H7 (cell line): ENCODE results near the gene SOS2. TPM values are rescaled to one million over a fixed set of nuclear protein-coding genes. Genes with fewer than 3 reads are reported as not detected.

Source experiments
- DNase-seq: peaks from one replicate; pipeline ENCODE4 v3.0.0; 2012
- H3K27me3 ChIP-seq: 2 replicates; pipeline ENCODE4 v1.6.0; 2011; ENCODE audit warnings: mild to moderate bottlenecking, low read length; ENCODE audit not compliant: control insufficient read depth, insufficient read depth
- H3K36me3 ChIP-seq: replicated peaks from 2 replicates; pipeline ENCODE4 v1.5.1; 2011; ENCODE audit warnings: low read length; ENCODE audit not compliant: control insufficient read depth, insufficient read depth
- H3K4me3 ChIP-seq: 2 replicates; pipeline ENCODE4 v1.5.1; 2011; ENCODE audit warnings: low read depth, mild to moderate bottlenecking, control low read depth, low read length, moderate library complexity; ENCODE audit not compliant: insufficient read depth
- total RNA-seq: library from RNA; depleted of rRNA; stranded (reverse); fragments of >200 nt; shearing (Covaris generic); gene quantifications from 2 replicates; pipeline ENCODE4 v1.2.3, GENCODE V29; 2014; rRNA removed

The SOS2 gene
- total RNA-seq: 12.9 and 16.1 TPM in 2 replicates

- Histone ChIP-seq H3K36me3 (no peaks in the 10 kb centered on the region), H3K4me3 (peak within 1 kb of the TSS; percentile 72)
- DNase-seq: peak; percentile 95
Observed at GRCh38 chr14:50231475-50232275, at the start of gene SOS2. Gene SOS2 (minus strand): TSS chr14:50231578. CDS start chr14:50231283, 295 bp downstream.

GRCh38 chr14:50272498-50272897, 41.1 kb upstream of the SOS2 start:
- DNase-seq: no peak
- no peak overlapping the region for H3K4me3 ChIP-seq
- no peaks in the 10 kb centered on the region for H3K27me3 ChIP-seq
- H3K36me3 ChIP-seq: no peaks in the 10 kb centered on the region; the same call in 1 of the 2 replicates

More at GRCh38 chr14:50231475-50232275, at the start of gene SOS2:
- no peaks in the 10 kb centered on the region for H3K27me3 ChIP-seq

GRCh38 chr14:50270932-50271331, 39.6 kb upstream of the SOS2 start:
- Histone ChIP-seq H3K27me3 (no peaks in the 10 kb centered on the region), H3K36me3 (no peaks in the 10 kb centered on the region; the same call in 1 of the 2 replicates), H3K4me3 (no peak overlapping the region)
- DNase-seq: no peak

- Histone ChIP-seq H3K27me3 (no peaks in the 10 kb centered on the region), H3K36me3 (peaks cover 3% of the 10 kb centered on the region; the same call in 1 of the 2 replicates), H3K4me3 (no peak overlapping the region)
- DNase-seq: no peak
Observed at GRCh38 chr14:50265029-50265428, 33.7 kb upstream of the SOS2 start.

GRCh38 chr14:50263321-50263720, 31.9 kb upstream of the SOS2 start:
- Histone ChIP-seq H3K27me3 (no peaks in the 10 kb centered on the region), H3K36me3 (peaks cover 3% of the 10 kb centered on the region; the same call in 1 of the 2 replicates), H3K4me3 (no peak overlapping the region)
- DNase-seq: no peak

- no peak for DNase-seq
- Histone ChIP-seq H3K27me3 (no peaks in the 10 kb centered on the region), H3K4me3 (no peak overlapping the region)
Observed at GRCh38 chr14:50262865-50263264, 31.5 kb upstream of the SOS2 start.

GRCh38 chr14:50260511-50260910, 29.1 kb upstream of the SOS2 start:
- H3K27me3 ChIP-seq: no peaks in the 10 kb centered on the region
- peak; percentile 18 for DNase-seq
- no peak overlapping the region for H3K4me3 ChIP-seq
- peaks cover 3% of the 10 kb centered on the region; the same call in 1 of the 2 replicates for H3K36me3 ChIP-seq

More at GRCh38 chr14:50262865-50263264, 31.5 kb upstream of the SOS2 start:
- H3K36me3 ChIP-seq: peaks cover 3% of the 10 kb centered on the region; the same call in 1 of the 2 replicates

- H3K4me3 ChIP-seq: no peak overlapping the region
- no peak for DNase-seq
Observed at GRCh38 chr14:50260072-50260471, 28.7 kb upstream of the SOS2 start.

GRCh38 chr14:50257732-50258131, 26.4 kb upstream of the SOS2 start:
- DNase-seq: no peak
- no peaks in the 10 kb centered on the region; the same call in 1 of the 2 replicates for H3K36me3 ChIP-seq
- no peak overlapping the region for H3K4me3 ChIP-seq
- no peaks in the 10 kb centered on the region for H3K27me3 ChIP-seq

More at GRCh38 chr14:50260072-50260471, 28.7 kb upstream of the SOS2 start:
- peaks cover 2% of the 10 kb centered on the region; the same call in 1 of the 2 replicates for H3K36me3 ChIP-seq
- no peaks in the 10 kb centered on the region for H3K27me3 ChIP-seq

GRCh38 chr14:50254248-50254647, 22.9 kb upstream of the SOS2 start:
- Histone ChIP-seq H3K4me3 (no peak overlapping the region), H3K27me3 (no peaks in the 10 kb centered on the region), H3K36me3 (no peaks in the 10 kb centered on the region; the same call in 1 of the 2 replicates)
- DNase-seq: no peak

GRCh38 chr14:50249136-50249775, 17.9 kb upstream of the SOS2 start:
- H3K27me3 ChIP-seq: no peaks in the 10 kb centered on the region
- DNase-seq: no peak
- no peak overlapping the region for H3K4me3 ChIP-seq
- no peaks in the 10 kb centered on the region; the same call in none of the 2 replicates for H3K36me3 ChIP-seq

- DNase-seq: no peak
- Histone ChIP-seq H3K36me3 (no peaks in the 10 kb centered on the region; the same call in 1 of the 2 replicates), H3K4me3 (no peak overlapping the region), H3K27me3 (no peaks in the 10 kb centered on the region)
Observed at GRCh38 chr14:50247245-50247644, 15.9 kb upstream of the SOS2 start.

GRCh38 chr14:50242566-50243310, 11.4 kb upstream of the SOS2 start:
- no peak for DNase-seq
- H3K27me3 ChIP-seq: no peaks in the 10 kb centered on the region
- H3K36me3 ChIP-seq: no peaks in the 10 kb centered on the region; the same call in 1 of the 2 replicates
- H3K4me3 ChIP-seq: no peak overlapping the region

- no peaks in the 10 kb centered on the region; the same call in 1 of the 2 replicates for H3K36me3 ChIP-seq
- no peak for DNase-seq
- no peak overlapping the region for H3K4me3 ChIP-seq
- no peaks in the 10 kb centered on the region for H3K27me3 ChIP-seq
Observed at GRCh38 chr14:50242096-50242495, 10.7 kb upstream of the SOS2 start.
